Body of pancreas (tissue), 4 donors: ENCODE results near the gene P3H2.

ENCODE experiments used
- CTCF ChIP-seq, 7 experiments: fragments of 450-650 bp in 4 of 7; fragments of 200-600 bp in 3 of 7; sonication (generic) in 3 of 7; IDR thresholded peaks; one replicate each; pipeline ENCODE4 v1.5.1; 2016 to 2019; ENCODE audit warnings: antibody characterized with exemption in 7 of 7
- POLR2A ChIP-seq, 3 donors: fragments of 450-650 bp; IDR thresholded peaks; one replicate each; pipeline ENCODE4 v1.6.1; 2016; ENCODE audit warnings: antibody characterized with exemption in 3 of 3, mild to moderate bottlenecking in 2 of 3

- TF ChIP-seq CTCF (IDR thresholded peaks at IDR 0.05) (no peak), POLR2A (IDR thresholded peaks at IDR 0.05) (no peak)
These were observed 112.3 kb downstream of the P3H2 start for GRCh38 chr3:190008432-190008831.
